Hypothalamus (tissue), 51 donors: ENCODE results near the gene INPP5A.

Source experiments
- DNase-seq, 51 donors: peaks; one replicate each; lab custom pipeline; 2025; lab: John Stamatoyannopoulos, UW

INPP5A gene

DNA sequence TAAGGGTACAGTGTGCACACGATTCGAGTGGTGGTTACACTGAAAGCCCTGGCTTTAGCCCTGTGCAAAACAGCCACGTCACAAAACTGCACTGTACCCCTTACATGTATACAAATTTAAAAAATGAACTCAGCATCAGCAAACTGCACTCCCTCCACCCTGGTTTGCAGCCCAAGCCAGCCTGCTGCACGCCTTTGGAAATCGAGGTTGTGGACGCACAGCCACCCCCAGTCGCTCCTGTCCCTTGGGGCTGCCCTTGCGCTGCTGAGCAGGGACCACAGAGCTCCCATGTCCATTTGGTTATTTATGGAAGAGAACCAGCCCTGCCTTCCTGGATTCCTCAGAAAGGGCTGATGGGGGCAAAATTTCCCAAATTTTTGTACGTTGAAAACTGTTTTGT, 98.8 kb downstream of the INPP5A start:
- no peak for DNase-seq

DNA sequence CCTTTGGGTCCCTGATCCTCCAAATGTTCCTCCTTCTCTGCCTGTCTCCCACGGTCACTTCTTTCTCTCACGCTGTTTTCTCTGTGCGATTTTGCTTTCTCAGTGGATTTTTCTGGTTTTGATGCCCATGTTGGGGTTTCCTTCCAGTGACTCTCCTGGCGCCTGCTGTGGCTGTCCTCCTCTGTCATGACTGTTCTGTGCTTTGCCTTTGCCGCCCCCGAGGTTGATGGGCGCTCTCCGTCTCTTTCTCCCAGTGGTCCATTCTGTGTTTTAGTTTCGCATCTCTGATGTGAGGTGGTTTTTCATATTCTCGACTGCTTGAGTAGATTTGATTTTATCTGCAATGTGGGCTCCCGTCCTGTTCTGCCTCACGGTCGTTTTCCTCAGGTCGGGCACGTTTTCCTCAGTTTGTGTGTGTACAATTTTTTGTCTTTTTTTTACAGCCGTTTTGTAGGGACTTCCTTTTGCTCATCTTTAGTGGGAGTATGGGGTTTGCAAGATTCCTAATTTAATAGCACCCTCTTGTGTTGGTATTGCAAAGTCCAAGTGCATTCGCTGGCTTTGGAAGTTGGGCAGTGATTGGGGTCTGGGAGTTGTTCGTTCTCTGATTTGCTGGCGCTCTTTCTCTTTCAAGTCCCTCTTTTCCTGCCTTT, 100.0 kb downstream of the INPP5A start:
- DNase-seq, result peak in 7 of 51 donors; percentile 32 to 82 (median 52)

DNA sequence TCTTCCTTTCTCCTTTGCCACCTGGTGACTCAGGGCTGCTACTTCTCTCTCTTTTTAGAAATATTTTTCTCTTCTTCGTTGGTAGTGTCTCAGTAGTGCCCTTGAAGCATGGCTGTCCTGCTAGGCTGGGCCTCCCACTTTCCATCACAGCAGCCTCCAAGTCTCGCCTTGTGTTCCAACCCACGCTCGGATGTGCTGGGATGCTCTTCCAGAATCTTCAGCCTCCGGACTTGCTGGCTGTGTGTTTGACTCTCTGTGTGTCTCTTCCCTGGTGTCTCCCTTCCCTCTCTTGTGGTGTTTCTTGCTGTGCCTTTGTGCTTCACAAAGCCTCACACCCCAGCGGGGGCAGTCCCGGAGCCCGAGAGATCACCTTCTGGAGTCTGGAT, 100.5 kb downstream of the INPP5A start:
- DNase-seq, result peak in 1 of 51 donors; percentile 82

DNA sequence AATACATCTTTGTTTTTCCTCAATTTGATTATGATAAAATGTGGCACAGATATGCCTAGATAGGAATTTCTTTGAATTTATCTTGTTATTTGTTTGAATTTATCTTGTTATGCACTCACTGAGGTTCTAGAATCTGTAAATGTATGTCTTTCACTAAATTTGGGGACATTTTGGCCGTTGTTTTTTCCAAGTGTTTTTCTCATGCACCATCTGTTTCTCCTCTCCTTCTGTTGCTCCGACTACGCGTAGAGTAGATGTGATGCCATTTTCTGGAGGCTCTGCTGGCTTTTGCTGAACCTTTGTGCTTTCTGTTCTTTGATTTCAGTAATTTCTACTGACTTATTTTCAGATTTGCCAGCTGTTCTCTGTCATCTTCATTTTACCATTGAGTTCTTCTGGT, 101.9 kb downstream of the INPP5A start:
- no peak for DNase-seq

DNA sequence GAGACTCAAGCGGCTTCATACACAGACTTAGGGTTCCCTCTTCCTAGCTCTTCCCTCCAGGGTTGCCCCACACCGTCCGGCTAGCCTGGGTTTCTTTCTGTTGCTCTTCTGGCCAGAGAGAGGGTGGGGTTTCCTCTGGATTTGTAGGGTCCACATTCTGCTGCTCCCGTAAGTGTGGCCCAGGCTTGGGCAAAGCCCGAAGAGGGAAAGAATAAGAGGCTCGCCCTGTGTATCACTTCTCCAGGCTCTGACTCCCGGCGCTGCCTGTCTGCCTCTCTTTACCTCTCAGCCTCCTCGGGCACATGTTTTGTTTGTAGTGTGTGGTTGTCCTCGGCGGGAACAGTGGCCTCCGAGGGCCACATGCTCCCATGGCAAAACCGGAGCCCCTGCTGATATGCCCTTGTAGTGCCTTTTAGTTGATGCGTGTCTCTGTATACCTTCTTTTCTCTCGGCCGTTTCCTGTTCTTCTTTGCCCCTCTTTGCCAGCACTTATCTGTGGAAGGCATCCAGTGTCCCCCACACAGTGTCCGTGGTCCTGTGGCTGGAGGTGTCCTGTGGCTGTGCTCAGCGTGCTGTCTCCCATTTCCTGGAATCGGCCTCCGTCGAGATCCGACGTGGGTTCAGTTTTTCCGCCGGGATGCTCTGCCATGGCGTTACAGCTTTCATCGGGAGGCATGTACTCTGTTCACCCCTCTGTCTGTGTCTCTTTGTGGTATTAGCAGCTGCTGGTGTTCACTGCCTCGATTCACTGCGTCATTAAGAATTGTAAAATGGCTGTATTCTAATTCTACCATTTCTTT, 102.9 kb downstream of the INPP5A start:
- no peak for DNase-seq

DNA sequence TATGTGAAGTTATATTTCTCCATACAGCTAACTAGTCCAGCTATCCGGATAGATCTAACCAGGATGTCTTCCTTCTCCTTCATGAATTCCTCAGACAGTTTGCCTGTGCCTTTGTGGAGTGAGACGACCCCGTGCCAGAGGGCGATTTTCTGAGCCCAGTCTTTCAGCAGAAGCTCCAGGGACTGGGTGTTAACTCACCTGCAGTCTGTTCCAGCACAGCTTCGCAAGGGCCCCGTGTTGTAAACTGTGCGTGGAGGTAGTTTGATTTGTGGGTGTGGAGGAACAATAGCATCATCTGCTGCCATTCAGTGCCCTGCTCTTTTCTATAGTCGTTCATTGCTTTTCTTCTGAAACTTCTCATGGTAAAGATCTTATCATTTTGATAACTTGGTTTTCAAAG, 103.8 kb downstream of the INPP5A start:
- DNase-seq, result no peak

DNA sequence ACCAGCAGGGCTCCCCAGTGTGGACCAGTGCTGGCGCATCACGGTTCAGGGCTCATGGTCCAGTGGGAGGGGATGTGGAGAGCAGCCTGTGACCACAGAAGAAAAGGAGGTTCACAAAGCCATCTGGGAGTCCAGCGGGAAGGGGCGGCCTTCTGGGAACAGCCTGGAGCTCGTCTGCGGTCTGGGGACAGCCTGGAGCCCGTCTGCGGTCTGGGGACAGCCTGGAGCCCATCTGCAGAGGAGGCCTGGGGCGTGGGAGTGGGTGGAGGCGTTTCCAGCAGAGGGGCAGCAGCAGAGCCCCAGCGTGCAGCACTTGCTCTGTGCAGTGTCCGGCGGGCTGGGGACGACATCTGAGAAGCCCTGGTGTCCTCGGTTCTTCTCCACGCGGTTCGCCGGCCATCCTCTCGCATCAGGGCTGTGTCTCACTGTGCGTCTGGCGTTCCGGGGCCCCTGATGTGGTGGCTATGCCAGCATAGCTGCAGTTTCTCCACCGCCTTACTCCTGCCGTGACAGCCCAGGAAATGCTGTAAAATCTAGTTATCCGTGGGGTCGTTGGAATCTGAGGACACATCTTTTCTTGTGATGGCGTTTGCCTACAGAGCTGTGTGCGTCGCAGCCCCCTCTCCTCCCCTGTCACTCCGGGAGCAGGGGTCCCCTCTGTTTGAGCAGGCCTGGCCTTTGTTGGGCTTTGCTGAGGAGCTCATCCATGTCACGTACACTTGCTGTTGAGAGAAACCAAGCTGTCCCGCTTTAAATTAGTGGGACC, 104.6 kb downstream of the INPP5A start:
- DNase-seq, result no peak

DNA sequence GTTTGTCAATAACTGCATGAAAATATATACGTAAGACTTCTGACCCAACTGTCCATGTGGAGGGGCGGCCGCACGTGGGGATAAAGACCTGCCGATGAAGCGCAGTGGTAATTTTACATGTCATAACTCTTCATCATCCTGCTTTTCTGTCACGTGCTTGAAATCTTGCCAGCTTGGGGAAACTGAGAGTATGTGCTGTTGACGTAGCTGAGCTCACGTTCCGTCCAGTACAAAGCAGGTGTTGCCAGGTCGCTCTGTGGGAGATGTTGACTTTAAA, 105.1 kb downstream of the INPP5A start:
- no peak for DNase-seq

DNA sequence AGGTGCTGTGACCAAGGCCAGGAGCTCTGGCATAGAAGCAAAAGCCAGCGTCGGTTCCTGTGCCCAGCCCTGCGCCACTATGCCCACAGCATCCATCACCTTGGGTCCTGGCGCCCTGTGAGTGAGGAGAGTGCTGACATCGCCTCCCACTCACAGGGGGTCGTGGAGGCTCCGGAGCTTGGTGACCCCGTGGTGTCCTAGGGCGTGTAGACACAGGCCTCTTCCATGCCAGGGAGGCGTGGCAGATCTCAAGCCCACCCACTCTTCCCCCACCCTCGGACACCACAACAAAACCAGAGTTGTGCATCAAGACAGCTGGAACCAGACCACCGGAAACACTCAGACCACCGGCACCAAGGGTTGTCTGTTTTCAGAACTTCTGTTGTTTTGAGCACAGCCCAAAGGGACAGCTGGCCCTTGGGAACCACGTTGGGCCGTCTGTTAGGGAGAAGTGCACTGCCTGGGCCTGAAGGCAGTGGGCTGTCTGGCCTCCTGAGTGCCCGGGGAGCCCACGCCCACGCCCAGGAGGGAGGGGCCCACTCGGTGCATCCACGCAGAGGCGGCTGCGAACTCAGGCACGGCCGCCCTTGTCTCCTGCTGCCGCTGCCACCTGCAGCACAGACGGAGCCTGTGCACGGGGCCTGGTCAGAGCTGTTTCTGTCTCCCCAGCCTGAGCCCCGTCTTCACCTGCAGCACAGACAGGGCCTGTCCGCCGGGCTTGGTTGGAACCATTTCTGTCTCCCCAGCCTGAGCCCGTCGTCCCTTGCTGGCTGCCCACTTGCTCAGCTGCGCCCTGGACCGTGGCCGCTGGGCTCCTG, 106.3 kb downstream of the INPP5A start:
- DNase-seq, result no peak

DNA sequence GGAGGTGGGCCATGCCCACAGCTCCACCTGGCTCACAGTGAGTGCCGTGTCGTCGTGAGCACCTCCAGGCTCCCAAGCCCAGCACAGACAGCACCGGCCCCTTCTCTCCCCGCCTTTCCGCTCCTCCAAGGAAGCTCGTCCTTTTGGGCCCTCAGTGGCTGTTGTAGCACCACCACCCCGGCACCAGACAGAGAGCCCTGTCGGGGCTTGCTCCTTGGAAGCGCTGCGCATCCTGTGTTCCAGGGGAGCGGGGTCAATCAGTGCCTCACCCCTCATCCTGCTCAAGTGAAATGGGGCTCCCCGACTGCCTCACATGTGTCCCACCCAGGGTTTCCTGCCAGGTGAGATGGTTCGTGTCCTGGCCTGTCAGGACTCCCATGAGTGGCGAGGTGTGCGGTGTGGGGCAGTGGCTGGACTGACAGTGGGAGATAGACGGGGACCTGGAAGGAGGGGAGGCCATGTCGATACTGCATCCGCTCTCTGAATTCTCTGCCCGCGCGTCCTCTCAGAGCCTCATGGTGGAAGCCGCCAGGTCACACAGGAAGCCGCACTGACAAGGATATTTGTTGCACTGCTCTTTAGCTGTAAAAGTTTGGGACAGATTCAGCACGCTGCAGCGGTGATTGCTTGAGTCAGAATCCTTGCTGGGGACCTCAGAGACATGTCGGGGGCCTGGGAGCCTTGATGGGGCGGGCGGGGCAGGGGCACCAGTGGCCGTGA, 107.1 kb downstream of the INPP5A start:
- no peak for DNase-seq

DNA sequence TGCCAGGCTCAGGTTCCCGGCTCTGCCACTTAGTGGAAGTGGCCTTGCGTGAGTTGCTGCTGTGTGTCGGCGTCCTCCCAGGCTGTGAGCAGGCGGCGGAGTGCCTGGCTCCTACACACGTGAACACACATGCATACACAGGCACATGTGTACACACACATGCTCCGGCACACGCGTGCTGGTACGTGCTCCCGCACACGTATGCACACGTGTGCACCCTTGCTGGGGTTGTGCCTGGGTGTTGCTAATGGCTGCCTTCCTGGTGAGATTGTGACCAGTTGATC, 107.6 kb downstream of the INPP5A start:
- DNase-seq, result no peak

DNA sequence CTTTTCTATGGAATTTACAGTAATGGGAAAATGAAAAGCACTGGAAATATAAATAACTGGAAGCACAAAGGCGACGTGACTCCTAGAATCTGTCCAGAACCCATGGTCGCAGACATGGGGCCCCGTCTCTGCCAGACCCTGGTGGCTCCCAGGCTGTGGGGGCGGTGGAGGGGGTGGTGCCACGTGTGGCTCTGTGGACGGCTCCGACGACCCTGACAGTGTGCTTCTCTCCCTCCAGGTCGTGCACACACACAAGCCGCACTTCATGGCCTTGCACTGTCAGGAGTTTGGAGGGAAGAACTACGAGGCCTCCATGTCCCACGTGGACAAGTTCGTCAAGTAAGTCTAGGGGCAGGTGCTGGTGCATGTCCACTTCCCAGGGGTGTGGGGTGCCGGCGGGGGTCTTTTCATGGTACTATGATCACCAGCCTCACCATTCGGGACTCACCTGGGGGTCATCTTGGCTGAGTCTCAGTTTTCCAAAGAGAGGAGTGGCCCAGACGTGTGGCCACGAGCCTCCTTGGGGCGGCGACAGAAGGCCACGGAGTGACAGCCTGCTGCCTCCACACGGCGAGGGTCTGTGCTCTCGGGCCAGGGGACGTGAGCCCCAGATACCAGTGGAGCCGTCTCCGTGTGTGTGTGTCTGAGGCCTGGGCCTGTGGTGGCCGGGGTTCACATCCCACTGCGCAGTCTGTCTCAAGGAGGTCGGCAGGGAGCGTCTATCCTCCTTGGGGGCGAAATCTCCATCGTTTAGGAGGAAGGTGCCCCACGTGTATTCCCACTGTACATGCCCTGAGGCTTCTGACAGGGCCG, 108.2 kb downstream of the INPP5A start:
- no peak for DNase-seq

DNA sequence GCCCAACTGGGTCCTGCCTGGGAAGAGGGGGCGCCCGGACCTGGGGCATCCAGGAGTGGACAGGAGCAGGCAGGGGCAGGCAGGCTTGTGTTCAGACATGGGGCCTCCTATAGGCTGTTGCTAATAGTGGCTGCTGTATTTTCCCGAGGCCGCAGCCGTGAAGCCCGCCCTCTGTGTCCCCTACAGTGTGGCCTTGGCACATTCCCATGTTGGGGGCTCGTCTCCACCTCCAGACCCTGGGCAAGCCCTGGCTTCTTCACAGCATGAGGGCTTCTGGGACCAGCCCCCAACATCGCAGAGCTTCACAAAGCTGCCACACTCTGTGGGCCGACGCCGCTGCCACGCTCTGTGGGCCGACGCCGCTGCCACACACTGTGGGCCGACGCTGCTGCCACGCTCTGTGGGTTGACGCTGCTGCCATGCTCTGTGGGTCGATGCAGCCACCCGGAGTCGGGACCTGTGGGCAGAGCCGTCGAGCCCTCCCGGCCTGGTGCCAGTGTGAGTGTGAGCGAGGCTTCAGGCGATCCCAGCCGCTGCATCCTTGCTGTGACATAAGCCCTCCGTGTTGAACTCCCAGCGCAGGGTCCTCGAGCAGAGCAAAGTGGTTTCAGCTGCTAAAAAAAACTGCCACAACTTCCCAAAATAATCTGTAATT, 109.0 kb downstream of the INPP5A start:
- DNase-seq, result no peak

DNA sequence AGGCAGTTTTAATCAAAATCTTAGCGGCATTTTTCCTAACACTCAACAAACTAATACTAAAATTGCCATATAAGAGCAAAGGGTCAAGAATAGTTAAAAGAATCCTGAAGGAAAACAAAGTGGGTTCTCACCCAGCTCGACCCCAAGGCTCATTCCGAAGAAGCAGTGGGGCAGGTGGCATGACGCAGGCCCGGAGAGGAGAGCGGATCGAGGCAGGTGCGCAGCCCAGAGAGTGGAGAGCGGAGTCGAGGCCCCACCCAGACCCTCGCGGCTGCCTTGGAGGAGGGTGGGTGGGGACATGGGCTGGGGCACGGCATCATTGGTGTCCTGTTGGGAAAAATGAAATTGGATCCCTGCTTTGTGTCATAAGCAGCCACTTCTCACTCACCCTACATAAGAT, 109.8 kb downstream of the INPP5A start:
- DNase-seq, result no peak

DNA sequence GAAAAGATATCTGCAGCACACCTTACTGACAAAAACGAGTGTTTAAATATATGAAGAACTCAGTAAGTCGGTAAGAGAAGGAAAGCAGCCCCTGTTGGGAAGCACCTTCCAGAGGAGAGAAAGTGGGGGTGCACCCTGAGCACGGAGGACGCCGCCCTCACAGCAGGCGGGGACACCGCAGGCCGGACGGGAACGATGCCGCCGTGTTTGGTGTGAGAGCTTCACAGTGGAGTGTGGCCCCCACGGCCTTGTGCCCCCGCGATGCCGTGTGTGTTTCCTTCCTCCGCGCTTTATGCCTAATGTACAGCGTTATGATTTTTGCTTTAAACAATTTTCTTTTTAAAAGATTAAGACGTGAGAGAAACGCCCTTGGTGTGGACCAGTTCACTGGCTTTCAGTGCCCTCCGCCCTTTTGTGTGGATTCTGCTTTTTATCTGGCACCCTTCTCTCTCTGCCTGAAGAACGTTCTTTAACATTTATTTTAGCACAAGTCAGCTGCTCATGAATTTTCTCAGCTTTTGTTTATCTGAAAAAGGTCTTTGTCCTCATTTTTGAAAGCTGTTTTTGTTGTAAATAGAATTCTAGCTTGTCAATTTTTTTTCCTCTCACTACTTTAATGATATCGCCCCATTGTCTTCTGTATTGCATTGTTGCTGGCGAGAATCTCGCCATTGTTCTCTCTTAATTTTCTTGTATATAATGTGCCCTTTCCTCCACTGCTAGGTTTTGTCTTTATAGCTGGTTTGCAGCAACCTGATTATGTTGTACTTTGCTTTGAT, 110.7 kb downstream of the INPP5A start:
- DNase-seq, result peak in 9 of 51 donors; percentile 38 to 87 (median 51)

DNA sequence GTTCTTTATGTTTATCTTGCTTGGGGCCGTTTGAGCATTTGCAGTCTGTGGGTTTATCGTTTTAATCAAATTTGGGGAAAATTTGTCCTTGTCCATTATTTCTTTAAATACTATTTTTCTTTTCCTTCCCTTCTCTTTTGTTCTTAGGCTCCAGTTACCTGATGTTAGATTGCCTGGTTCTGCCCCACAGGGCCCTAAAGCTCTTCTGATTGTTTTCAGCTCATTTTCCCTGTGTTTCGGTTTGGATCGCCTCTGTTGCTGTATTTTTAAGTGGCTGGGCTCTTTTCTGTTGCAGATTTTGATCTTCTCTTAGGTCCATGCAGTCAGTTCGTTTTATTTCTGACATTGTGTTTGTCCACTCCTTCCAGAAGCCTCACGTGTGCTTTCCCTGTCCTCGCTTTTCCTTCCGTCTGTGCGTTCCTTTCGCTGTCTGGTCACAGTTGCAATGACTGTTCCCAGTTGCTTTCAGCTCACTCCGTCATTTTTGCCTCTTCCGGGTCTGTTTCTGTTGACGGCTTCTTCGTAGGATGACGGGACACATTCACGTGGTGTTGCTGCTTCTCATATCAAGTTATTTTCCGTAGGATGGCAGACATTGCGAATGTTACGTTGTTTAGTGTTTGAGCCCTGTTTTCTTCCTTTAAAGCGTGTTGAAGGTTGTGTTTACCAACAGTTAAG, 111.4 kb downstream of the INPP5A start:
- DNase-seq, result peak in 1 of 51 donors; percentile 45

DNA sequence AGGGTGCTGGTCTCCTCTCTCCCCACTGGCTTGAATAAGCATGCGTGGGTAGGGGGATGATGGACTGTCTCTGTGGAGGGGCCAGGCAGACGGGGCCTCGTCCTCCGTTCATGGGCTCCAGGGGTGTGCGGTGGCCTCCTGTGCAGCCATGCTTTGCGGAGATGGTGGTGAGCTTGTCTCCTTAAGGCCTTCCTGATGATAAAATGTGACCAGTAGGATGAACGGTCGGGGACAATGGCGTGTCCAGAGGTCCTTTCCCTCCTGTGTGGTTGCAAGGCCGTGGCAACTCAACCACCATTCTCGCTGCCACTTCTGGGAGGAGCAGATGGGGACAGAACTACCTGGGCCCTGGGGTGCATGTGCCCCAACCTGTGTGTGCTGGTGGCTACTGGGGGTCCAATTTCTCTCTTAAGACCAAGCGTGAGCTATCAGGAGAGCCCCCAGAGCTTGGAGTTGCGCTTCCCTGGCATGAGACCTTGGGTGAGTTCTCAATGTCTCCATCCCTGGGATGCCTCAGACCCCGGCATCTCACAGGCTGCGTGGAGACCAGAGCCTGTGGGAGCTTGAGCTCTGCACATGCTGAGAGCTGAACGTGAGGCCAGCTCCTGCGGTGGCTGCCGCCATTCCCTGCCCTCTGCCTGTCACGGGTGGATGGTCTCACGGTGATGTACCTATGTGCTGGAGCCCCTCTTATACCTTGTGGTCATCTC, 112.2 kb downstream of the INPP5A start:
- DNase-seq, result no peak
